ENCODE results near the gene BMAL2.

Gene BMAL2

GRCh38 chr12:27330846-27331245 lies 1.8 kb upstream of the BMAL2 start:
- no peak for DNase-seq

GRCh38 chr12:27331291-27331926 lies 1.2 kb upstream of the BMAL2 start:
- DNase-seq: no peak

GRCh38 chr12:27331927-27332324 lies 710 bp upstream of the BMAL2 start:
- DNase-seq: no peak

GRCh38 chr12:27332407-27332713 lies 276 bp upstream of the BMAL2 start:
- no peak for DNase-seq

GRCh38 chr12:27333403-27334009 lies 870 bp downstream of the BMAL2 start:
- DNase-seq: no peak

GRCh38 chr12:27334042-27334720 lies 1.5 kb downstream of the BMAL2 start:
- no peak for DNase-seq

GRCh38 chr12:27334721-27335082 lies 2.1 kb downstream of the BMAL2 start:
- DNase-seq: no peak

- DNase-seq: no peak
Observed at GRCh38 chr12:27335364-27336281, 3.0 kb downstream of the BMAL2 start.

- DNase-seq: no peak
Observed at GRCh38 chr12:27336282-27336653, 3.6 kb downstream of the BMAL2 start.

GRCh38 chr12:27337376-27337775 lies 4.7 kb downstream of the BMAL2 start:
- DNase-seq: no peak

- DNase-seq: no peak
Observed at GRCh38 chr12:27338473-27338872, 5.8 kb downstream of the BMAL2 start.

- DNase-seq: no peak
Observed at GRCh38 chr12:27340971-27341370, 8.3 kb downstream of the BMAL2 start.

- no peak for DNase-seq
Observed at GRCh38 chr12:27342536-27342935, 9.9 kb downstream of the BMAL2 start.

- no peak for DNase-seq
Observed at GRCh38 chr12:27343255-27344000, 10.8 kb downstream of the BMAL2 start.

GRCh38 chr12:27344246-27344645 lies 11.6 kb downstream of the BMAL2 start:
- no peak for DNase-seq

- DNase-seq: no peak
Observed at GRCh38 chr12:27344760-27345159, 12.1 kb downstream of the BMAL2 start.

- DNase-seq: no peak
Observed at GRCh38 chr12:27345376-27345775, 12.7 kb downstream of the BMAL2 start.

- DNase-seq: no peak
Observed at GRCh38 chr12:27347779-27348178, 15.1 kb downstream of the BMAL2 start.

GRCh38 chr12:27351476-27351875 lies 18.8 kb downstream of the BMAL2 start:
- DNase-seq: no peak

GRCh38 chr12:27355486-27355885 lies 22.9 kb downstream of the BMAL2 start:
- no peak for DNase-seq

GRCh38 chr12:27355979-27356378 lies 23.3 kb downstream of the BMAL2 start:
- no peak for DNase-seq

GRCh38 chr12:27359578-27360340 lies 27.1 kb downstream of the BMAL2 start:
- DNase-seq: no peak
